Esophagus squamous epithelium (tissue), 5 donors: ENCODE data around the gene CNTN4. TPM values are rescaled to one million over a fixed set of nuclear protein-coding genes. Genes with fewer than 3 reads are reported as not detected.

ENCODE experiments used
- DNase-seq: peaks from one replicate; lab custom pipeline; 2025; lab: John Stamatoyannopoulos, UW
- H3K27ac ChIP-seq, 4 donors: fragments of 200-600 bp; sonication (generic); one replicate each; pipeline ENCODE4 v1.5.1; 2016 to 2019; ENCODE audit warnings: mild to moderate bottlenecking in 1 of 4
- H3K27me3 ChIP-seq, 4 donors: fragments of 200-600 bp; sonication (generic); 1 replicate in 3 of 4; 2 replicates in 1 of 4; pipeline versions ENCODE4 v1.5.1 to v1.6.0; 2017 to 2021; ENCODE audit warnings: antibody characterized with exemption in 1 of 4
- H3K36me3 ChIP-seq, 3 donors: fragments of 200-600 bp; sonication (generic); one replicate each; pipeline ENCODE4 v1.5.1; 2016 to 2019
- H3K4me1 ChIP-seq, 3 donors: fragments of 200-600 bp; sonication (generic); one replicate each; pipeline ENCODE4 v1.5.1; 2017 to 2019
- H3K4me3 ChIP-seq, 4 donors: fragments of 200-600 bp; sonication (generic); 1 replicate in 3 of 4; 2 replicates in 1 of 4; pipeline ENCODE4 v1.5.1; 2016 to 2019; ENCODE audit warnings: mild to moderate bottlenecking in 2 of 4, moderate library complexity in 1 of 4
- H3K9me3 ChIP-seq, 3 donors: fragments of 200-600 bp; sonication (generic); one replicate each; pipeline ENCODE4 v1.5.1; 2016 to 2019
- CTCF ChIP-seq, 6 experiments: fragments of 450-650 bp in 4 of 6; fragments of 200-600 bp in 2 of 6; sonication (generic) in 2 of 6; IDR thresholded peaks; one replicate each; pipeline ENCODE4 v1.5.1; 2016 to 2019; ENCODE audit warnings: antibody characterized with exemption in 6 of 6, mild to moderate bottlenecking in 4 of 6, moderate library complexity in 4 of 6
- POLR2A ChIP-seq, 4 donors: fragments of 450-650 bp; IDR thresholded peaks; one replicate each; pipeline ENCODE4 v1.6.1; 2017; ENCODE audit warnings: antibody characterized with exemption in 4 of 4, mild to moderate bottlenecking in 4 of 4, moderate library complexity in 3 of 4
- WGBS, 2 donors: methylation state at CpG; one replicate each; pipeline ENCODE4 v1.1.5; 2018; 5-methylcytosine and 5-hydroxymethylcytosine counted together
- intact Hi-C: fragments of 100-400 bp; cut with DNase I; formaldehyde crosslinking; loops from one replicate; pipeline ENCODE4 v1.15.0; 2022
- total RNA-seq, 4 donors: library from RNA; depleted of rRNA; stranded (reverse); fragments of >200 nt; gene quantifications; one replicate each; pipeline ENCODE4 v1.1.0, GENCODE V29; 2016
- donor health status: DM: yes; HTN: yes; CAD: no.

CNTN4 gene
- total RNA-seq, 4 donors from 2014 or later, result 0.31 to 8.5 (median 3.5) TPM

- H3K4me1 ChIP-seq, result no peaks in the 10 kb centered on the region
- TF ChIP-seq POLR2A (IDR thresholded peaks at IDR 0.05), result no peak
- no peak for TF ChIP-seq CTCF (IDR thresholded peaks at IDR 0.05)
- 72 to 75% methylated on average over 5 of the region's 5 CpGs for WGBS, 2 donors
Observed at GRCh38 chr3:2090095-2090911, 8.4 kb upstream of the CNTN4 start.

DNA sequence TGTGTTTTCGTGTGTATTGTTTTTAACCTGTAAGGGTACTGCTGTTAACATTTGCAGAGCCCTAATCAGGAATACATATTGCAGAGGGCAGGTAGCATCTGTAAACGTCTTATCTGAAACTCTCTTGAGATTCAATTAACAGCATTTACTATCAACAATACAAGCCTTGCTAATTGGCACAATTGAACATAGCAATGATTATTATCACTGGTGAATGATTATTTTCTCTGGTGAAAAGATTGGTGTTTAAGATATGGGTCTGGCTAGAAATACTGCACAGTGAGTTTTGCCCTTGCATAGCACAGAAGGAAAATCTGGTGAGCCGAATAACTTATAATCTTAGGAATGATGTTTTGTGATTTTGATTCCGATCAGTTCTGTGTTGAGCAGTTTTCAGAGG lies 5.9 kb upstream of the CNTN4 start:
- peaks cover 0 to 5% (median 0%) of the 10 kb centered on the region in 3 donors for H3K4me1 ChIP-seq
- H3K9me3 ChIP-seq, result no peaks in the 10 kb centered on the region
- no peaks in the 10 kb centered on the region for H3K36me3 ChIP-seq
- WGBS, 2 donors, result 74 to 75% methylated on average over 4 of the region's 4 CpGs
- TF ChIP-seq POLR2A (IDR thresholded peaks at IDR 0.05) (no peak), CTCF (IDR thresholded peaks at IDR 0.05) (no peak)
- H3K27ac ChIP-seq, result no peak overlapping the region
- no peak for DNase-seq
- H3K27me3 ChIP-seq, result peaks cover 0 to 32% (median 0%) of the 10 kb centered on the region in 4 donors
- intact Hi-C loops, result no loop called here
- no peak overlapping the region for H3K4me3 ChIP-seq

More at GRCh38 chr3:2090095-2090911, 8.4 kb upstream of the CNTN4 start:
- no peak for DNase-seq
- peaks cover 0 to 8% (median 0%) of the 10 kb centered on the region in 4 donors for H3K27me3 ChIP-seq
- no peak overlapping the region for H3K27ac ChIP-seq
- no peak overlapping the region for H3K4me3 ChIP-seq
- H3K9me3 ChIP-seq, result no peaks in the 10 kb centered on the region
- intact Hi-C loops, result no loop called here
- H3K36me3 ChIP-seq, result no peaks in the 10 kb centered on the region

DNA sequence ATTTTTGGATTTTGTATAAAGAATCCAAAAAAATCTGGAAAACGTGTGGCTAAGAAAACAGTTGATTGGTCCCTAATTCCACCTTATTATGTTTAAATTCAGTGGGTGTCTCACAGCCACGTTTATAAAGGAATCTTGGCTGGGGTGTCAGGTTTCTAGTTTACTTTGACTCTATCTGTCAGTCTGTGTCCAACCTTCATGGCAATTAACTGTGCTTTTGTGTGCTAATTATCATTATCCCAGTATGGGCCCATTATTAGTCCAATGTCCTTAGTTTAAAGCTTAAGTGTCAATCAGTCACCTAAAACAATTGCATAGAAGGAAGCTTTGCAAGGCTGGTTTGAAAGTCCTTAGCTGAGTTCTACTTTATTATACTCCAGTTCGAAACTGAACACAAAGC lies 3.7 kb upstream of the CNTN4 start:
- WGBS, 2 donors, result 52 to 59% methylated on average over 3 of the region's 3 CpGs
- H3K36me3 ChIP-seq, result no peaks in the 10 kb centered on the region
- peaks cover 0 to 27% (median 3%) of the 10 kb centered on the region in 3 donors for H3K4me1 ChIP-seq
- TF ChIP-seq CTCF (IDR thresholded peaks at IDR 0.05) (no peak), POLR2A (IDR thresholded peaks at IDR 0.05) (no peak)
- intact Hi-C loops, result no loop called here
- H3K9me3 ChIP-seq, result no peaks in the 10 kb centered on the region
- H3K27me3 ChIP-seq, result peaks cover 0 to 54% (median 1%) of the 10 kb centered on the region in 4 donors
- no peak for DNase-seq
- no peak overlapping the region for H3K27ac ChIP-seq
- no peak overlapping the region for H3K4me3 ChIP-seq

GRCh38 chr3:2096216-2096615 lies 2.5 kb upstream of the CNTN4 start:
- TF ChIP-seq POLR2A (IDR thresholded peaks at IDR 0.05) (no peak), CTCF (IDR thresholded peaks at IDR 0.05) (no peak)
- peaks cover 0 to 66% (median 1%) of the 10 kb centered on the region in 4 donors for H3K27me3 ChIP-seq
- intact Hi-C loops, result no loop called here
- H3K4me1 ChIP-seq, result peaks cover 0 to 32% (median 3%) of the 10 kb centered on the region in 3 donors
- H3K27ac ChIP-seq, result no peak overlapping the region
- no peak overlapping the region for H3K4me3 ChIP-seq
- no peak for DNase-seq
- WGBS, 2 donors, result 3 to 17% methylated on average over 2 to 7 of the region's 7 CpGs
- H3K9me3 ChIP-seq, result no peaks in the 10 kb centered on the region
- no peaks in the 10 kb centered on the region for H3K36me3 ChIP-seq

- Histone ChIP-seq H3K9me3 (no peaks in the 10 kb centered on the region), H3K27me3 (peaks cover 0 to 79% (median 1%) of the 10 kb centered on the region in 4 donors), H3K4me1 (peaks cover 0 to 32% (median 3%) of the 10 kb centered on the region in 3 donors), H3K27ac (peak overlapping the region in 2 of 4 donors; percentile 60 to 69), H3K36me3 (no peaks in the 10 kb centered on the region), H3K4me3 (peak overlapping the region in 3 of 4 donors; percentile 34 to 74 (median 56))
- intact Hi-C loops, result no loop called here
- DNase-seq, result no peak
- 2 to 11% methylated on average over 11 to 17 of the region's 18 CpGs for WGBS, 2 donors
- TF ChIP-seq POLR2A (IDR thresholded peaks at IDR 0.05) (no peak), CTCF (IDR thresholded peaks at IDR 0.05) (no peak)
Observed at GRCh38 chr3:2097641-2098191, 950 bp upstream of the CNTN4 start.
